KMS-11 (cell line): ENCODE measurements around the gene PTPRF.

Experiments used
- H2AFZ ChIP-seq: fragments of 200-600 bp; sonication (generic); 2 replicates; pipeline ENCODE4 v1.6.1; 2016; ENCODE audit warnings: antibody characterized with exemption, mixed run types, low read depth
- H3K27ac ChIP-seq: fragments of 200-600 bp; sonication (generic); 2 replicates; pipeline ENCODE4 v1.6.1; 2016; ENCODE audit warnings: mild to moderate bottlenecking, mixed run types
- H3K27me3 ChIP-seq: fragments of 200-600 bp; sonication (generic); 2 replicates; pipeline ENCODE4 v1.6.1; 2017; ENCODE audit warnings: mild to moderate bottlenecking, low read depth, mixed run types, moderate library complexity; ENCODE audit not compliant: insufficient read depth
- H3K36me3 ChIP-seq: fragments of 200-600 bp; sonication (generic); 2 replicates; pipeline ENCODE4 v1.6.1; 2017; ENCODE audit warnings: mild to moderate bottlenecking, mixed run types; ENCODE audit not compliant: insufficient read depth
- H3K4me1 ChIP-seq: fragments of 200-600 bp; sonication (generic); 2 replicates; pipeline ENCODE4 v1.6.1; 2016; ENCODE audit warnings: mild to moderate bottlenecking, low read depth, mixed run types; ENCODE audit not compliant: poor library complexity, severe bottlenecking
- H3K4me2 ChIP-seq: fragments of 200-600 bp; sonication (generic); 2 replicates; pipeline ENCODE4 v1.7.0; 2016; ENCODE audit warnings: mild to moderate bottlenecking, mixed run types
- H3K4me3 ChIP-seq: fragments of 200-600 bp; sonication (generic); IDR thresholded peaks from 2 replicates; pipeline ENCODE4 v1.6.1; 2017; ENCODE audit warnings: low read depth, low read length, mixed read lengths; ENCODE audit not compliant: insufficient read depth
- H3K79me2 ChIP-seq: fragments of 200-600 bp; sonication (generic); 2 replicates; pipeline ENCODE4 v1.6.1; 2016; ENCODE audit warnings: low read depth, mixed run types; ENCODE audit not compliant: insufficient read depth
- H3K9ac ChIP-seq: fragments of 200-600 bp; sonication (generic); 2 replicates; pipeline ENCODE4 v1.6.1; 2016; ENCODE audit warnings: mild to moderate bottlenecking, mixed run types
- H4K20me1 ChIP-seq: fragments of 200-600 bp; sonication (generic); 2 replicates; pipeline ENCODE4 v1.6.1; 2016; ENCODE audit warnings: mild to moderate bottlenecking, mixed run types; ENCODE audit not compliant: insufficient read depth
- TF ChIP-seq, protein P1 (sequence below): fragments of 200-600 bp; sonication (generic); conservative IDR thresholded peaks from 2 replicates; pipeline ENCODE4 v1.6.1; 2017; ENCODE audit warnings: low read depth, mild to moderate bottlenecking, antibody characterized with exemption, low read length, moderate library complexity, mixed read lengths

PTPRF gene

DNA sequence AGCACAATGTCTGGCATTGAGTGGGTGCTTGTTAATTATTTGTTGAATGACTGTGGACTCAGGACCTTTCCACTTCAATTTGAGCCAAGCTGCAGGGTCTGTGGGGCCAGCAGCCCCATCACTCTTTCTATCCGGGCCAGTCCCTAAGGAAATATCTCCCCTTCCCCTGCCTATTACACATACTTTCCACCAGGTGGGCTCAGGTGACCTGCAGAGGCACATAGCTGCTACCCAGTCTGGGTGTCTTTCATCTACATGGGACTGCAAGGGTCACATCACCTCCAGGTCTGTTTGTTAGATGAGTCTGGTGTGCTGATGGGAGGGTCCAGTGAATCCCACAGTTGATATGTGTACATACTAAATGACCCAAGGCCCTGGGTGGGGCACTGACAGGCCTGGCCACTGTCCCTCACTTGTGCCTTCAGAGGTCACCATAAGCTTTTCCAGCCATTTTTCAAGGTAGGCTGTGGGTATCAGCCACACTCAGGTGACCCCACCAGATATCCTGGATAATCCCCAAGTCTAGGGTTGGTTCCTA lies 59.8 kb downstream of the PTPRF start:
- H3K4me2 ChIP-seq, result no peak overlapping the region
- no peak overlapping the region for H3K27ac ChIP-seq
- H2AFZ ChIP-seq, result no peak overlapping the region
- H3K79me2 ChIP-seq, result no peaks in the 10 kb centered on the region
- TF ChIP-seq, protein P1, sequence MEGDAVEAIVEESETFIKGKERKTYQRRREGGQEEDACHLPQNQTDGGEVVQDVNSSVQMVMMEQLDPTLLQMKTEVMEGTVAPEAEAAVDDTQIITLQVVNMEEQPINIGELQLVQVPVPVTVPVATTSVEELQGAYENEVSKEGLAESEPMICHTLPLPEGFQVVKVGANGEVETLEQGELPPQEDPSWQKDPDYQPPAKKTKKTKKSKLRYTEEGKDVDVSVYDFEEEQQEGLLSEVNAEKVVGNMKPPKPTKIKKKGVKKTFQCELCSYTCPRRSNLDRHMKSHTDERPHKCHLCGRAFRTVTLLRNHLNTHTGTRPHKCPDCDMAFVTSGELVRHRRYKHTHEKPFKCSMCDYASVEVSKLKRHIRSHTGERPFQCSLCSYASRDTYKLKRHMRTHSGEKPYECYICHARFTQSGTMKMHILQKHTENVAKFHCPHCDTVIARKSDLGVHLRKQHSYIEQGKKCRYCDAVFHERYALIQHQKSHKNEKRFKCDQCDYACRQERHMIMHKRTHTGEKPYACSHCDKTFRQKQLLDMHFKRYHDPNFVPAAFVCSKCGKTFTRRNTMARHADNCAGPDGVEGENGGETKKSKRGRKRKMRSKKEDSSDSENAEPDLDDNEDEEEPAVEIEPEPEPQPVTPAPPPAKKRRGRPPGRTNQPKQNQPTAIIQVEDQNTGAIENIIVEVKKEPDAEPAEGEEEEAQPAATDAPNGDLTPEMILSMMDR, result peak; percentile 43; the same call in 1 of the 2 replicates
- no peaks in the 10 kb centered on the region for H3K4me1 ChIP-seq
- no peaks in the 10 kb centered on the region for H3K27me3 ChIP-seq
- no peaks in the 10 kb centered on the region for H3K36me3 ChIP-seq
- no peak overlapping the region for H3K4me3 ChIP-seq
- no peaks in the 10 kb centered on the region for H4K20me1 ChIP-seq
- H3K9ac ChIP-seq, result no peak overlapping the region

DNA sequence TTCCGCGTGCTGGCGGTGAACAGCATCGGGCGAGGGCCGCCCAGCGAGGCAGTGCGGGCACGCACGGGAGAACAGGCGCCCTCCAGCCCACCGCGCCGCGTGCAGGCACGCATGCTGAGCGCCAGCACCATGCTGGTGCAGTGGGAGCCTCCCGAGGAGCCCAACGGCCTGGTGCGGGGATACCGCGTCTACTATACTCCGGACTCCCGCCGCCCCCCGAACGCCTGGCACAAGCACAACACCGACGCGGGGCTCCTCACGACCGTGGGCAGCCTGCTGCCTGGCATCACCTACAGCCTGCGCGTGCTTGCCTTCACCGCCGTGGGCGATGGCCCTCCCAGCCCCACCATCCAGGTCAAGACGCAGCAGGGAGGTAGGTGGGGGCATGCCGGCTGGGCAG lies 60.5 kb downstream of the PTPRF start:
- Histone ChIP-seq H3K79me2 (no peaks in the 10 kb centered on the region), H3K9ac (no peak overlapping the region), H3K27me3 (no peaks in the 10 kb centered on the region), H3K4me2 (no peak overlapping the region), H4K20me1 (no peaks in the 10 kb centered on the region), H3K36me3 (no peaks in the 10 kb centered on the region), H2AFZ (no peak overlapping the region), H3K4me1 (no peaks in the 10 kb centered on the region), H3K4me3 (no peak overlapping the region), H3K27ac (no peak overlapping the region)
- TF ChIP-seq, protein P1, result no peak

DNA sequence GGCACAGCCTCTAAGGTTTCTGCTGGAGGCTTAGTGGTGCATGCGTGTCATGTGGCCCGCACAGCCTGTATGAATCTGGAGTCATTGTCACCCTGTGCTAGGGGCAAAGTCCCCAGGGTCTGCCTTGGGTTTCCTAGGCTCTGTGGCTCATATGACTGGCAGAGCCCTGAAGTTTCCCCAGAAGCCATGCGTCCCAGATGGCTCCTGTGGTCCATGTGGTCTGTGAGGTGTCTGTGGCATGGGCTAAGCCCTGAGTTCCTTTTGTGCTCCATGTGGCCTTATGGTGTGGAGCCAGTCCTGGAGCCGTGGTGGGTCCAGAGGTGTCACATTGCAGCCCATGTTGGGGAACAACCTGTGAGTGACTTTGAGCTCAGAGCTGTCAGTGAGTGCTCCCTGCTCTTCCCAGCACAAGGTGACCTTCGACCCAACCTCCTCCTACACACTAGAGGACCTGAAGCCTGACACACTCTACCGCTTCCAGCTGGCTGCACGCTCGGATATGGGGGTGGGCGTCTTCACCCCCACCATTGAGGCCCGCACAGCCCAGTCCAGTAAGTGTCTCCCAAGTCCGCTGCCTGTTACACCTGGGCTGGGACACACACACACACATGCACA lies 61.5 kb downstream of the PTPRF start:
- no peaks in the 10 kb centered on the region for H3K4me1 ChIP-seq
- H3K4me3 ChIP-seq, result no peak overlapping the region
- TF ChIP-seq, protein P1, result no peak
- H3K27ac ChIP-seq, result no peak overlapping the region
- no peak overlapping the region for H3K9ac ChIP-seq
- no peaks in the 10 kb centered on the region for H4K20me1 ChIP-seq
- H3K79me2 ChIP-seq, result no peaks in the 10 kb centered on the region
- no peaks in the 10 kb centered on the region for H3K27me3 ChIP-seq
- H3K36me3 ChIP-seq, result no peaks in the 10 kb centered on the region
- H2AFZ ChIP-seq, result no peak overlapping the region
- no peak overlapping the region for H3K4me2 ChIP-seq

DNA sequence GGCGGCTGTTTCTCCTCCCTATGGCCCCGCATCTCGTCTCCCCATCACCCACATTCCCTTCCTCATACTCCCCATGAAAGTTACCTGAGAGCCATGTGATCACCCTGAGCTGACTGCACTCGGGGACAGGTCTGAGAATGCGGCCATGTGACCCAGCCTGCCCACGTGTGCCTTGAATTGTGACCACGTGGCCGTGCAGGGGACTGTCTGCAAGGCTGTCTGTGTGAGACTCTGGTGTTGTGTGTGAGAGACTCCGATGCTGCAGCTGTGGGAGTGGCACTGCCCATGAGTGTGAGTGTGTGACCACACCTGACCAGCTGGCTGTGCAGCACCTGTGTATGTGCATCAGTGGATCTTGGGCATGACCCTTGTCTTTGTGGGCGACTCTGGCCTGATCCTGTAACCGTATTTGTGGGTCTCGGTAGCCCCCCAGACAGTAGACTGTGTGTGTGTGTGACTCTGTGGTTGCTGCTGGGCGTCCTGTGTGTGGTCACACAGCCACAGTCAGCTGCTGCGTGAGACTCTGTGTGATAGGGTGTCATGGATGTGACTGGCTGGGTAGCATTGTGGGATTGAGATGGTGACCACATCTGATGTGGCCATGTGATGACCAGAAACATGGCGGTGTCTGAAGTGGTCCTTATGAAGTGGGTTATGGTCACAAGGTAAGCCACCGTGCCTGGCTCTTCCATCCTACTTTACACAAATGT lies 62.4 kb downstream of the PTPRF start:
- no peaks in the 10 kb centered on the region for H4K20me1 ChIP-seq
- H2AFZ ChIP-seq, result no peak overlapping the region
- H3K27me3 ChIP-seq, result no peaks in the 10 kb centered on the region
- H3K4me2 ChIP-seq, result no peak overlapping the region
- H3K79me2 ChIP-seq, result no peaks in the 10 kb centered on the region
- H3K36me3 ChIP-seq, result no peaks in the 10 kb centered on the region
- H3K4me3 ChIP-seq, result no peak overlapping the region
- H3K27ac ChIP-seq, result no peak overlapping the region
- TF ChIP-seq, protein P1, result no peak
- H3K4me1 ChIP-seq, result no peaks in the 10 kb centered on the region
- H3K9ac ChIP-seq, result no peak overlapping the region
